ENCODE measurements around the gene RIPPLY1. TPM values are rescaled to one million over a fixed set of nuclear protein-coding genes. Genes with fewer than 3 reads are reported as not detected.
"Not testable (repeated sequence)": the region's sequence is repeated elsewhere in the genome, so short reads cannot be mapped to it uniquely, and the experiment has no call there.

Gene RIPPLY1
- total RNA-seq, 3 donors from 2014 or later = not detected

DNA sequence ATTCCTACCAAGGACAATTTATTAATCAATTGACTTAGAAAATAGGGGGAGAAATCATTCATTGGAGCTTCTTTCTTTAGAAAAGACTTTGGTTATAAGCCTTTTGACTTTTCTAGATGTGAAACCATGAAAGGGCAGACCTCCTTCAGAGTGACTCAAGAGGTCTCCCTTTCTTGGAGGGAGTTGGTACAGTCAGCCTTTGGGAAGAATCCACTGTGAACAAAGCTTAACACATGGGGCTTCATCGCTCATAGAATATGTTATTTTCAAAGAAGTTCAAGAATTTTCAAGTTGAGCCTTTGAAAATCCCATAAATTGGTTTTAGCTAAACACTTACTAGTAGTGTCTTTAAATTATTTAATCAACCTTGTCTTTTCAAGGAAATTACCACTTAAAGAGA lies 28.0 kb downstream of the RIPPLY1 start:
- Histone ChIP-seq H3K9me3 (no peaks in the 10 kb centered on the region), H3K36me3 (ENCODE audit: low read depth) (no peaks in the 10 kb centered on the region), H3K4me1 (ENCODE audit: low read depth) (no peaks in the 10 kb centered on the region), H3K4me3 (no peak overlapping the region)
- intact Hi-C loops (cut with DNase I, micrococcal nuclease) = no loop called here
- ATAC-seq (no peak), DNase-seq (no peak)
- TF ChIP-seq, protein P1, sequence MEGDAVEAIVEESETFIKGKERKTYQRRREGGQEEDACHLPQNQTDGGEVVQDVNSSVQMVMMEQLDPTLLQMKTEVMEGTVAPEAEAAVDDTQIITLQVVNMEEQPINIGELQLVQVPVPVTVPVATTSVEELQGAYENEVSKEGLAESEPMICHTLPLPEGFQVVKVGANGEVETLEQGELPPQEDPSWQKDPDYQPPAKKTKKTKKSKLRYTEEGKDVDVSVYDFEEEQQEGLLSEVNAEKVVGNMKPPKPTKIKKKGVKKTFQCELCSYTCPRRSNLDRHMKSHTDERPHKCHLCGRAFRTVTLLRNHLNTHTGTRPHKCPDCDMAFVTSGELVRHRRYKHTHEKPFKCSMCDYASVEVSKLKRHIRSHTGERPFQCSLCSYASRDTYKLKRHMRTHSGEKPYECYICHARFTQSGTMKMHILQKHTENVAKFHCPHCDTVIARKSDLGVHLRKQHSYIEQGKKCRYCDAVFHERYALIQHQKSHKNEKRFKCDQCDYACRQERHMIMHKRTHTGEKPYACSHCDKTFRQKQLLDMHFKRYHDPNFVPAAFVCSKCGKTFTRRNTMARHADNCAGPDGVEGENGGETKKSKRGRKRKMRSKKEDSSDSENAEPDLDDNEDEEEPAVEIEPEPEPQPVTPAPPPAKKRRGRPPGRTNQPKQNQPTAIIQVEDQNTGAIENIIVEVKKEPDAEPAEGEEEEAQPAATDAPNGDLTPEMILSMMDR (IDR thresholded peaks at IDR 0.05) = no peak

DNA sequence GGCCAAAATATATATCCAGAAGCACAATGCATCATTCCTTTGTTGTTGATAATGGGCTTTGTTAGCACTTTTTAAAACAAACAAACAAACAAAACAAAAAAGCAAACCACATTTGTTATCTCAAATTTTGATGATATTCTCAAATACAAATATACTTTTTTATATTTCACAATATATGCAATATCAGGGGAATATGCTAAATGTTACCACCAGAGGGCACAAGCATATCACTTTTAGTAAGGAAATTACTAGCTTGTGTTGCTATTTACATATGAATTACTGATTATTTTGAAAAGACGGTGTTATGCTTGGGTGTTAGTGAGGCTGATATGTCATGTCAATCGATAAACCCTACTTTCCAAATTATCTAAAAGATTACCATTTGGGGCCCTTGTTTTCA lies 29.1 kb downstream of the RIPPLY1 start:
- Histone ChIP-seq H3K9me3 (no peaks in the 10 kb centered on the region), H3K4me3 (no peak overlapping the region), H3K4me1 (ENCODE audit: low read depth) (no peaks in the 10 kb centered on the region), H3K36me3 (ENCODE audit: low read depth) (no peaks in the 10 kb centered on the region)
- intact Hi-C loops (cut with DNase I, micrococcal nuclease) = no loop called here
- peak in 1 of 3 donors; percentile 9 for DNase-seq
- no peak for ATAC-seq
- TF ChIP-seq, protein P1 (IDR thresholded peaks at IDR 0.05) = no peak

DNA sequence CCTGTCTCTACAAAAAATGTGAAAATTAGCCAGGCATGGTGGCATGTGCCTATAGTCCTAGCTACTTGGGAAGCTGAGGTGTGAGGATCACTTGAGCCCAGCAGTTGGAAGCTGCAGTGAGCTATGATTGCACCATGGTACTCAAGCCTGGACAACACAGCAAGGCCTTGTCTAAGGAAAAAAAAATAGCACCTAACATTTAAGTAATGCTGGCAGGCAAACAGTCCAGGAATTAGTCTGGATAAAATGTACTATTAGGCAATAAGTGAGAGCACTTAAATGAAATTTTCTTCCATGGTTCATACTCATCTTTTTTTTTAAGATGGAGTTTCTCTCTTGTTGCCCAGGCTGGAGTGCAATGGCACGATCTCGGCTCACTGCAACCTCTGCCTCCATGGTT lies 30.3 kb downstream of the RIPPLY1 start:
- intact Hi-C loops (cut with DNase I, micrococcal nuclease); H3K9me3 ChIP-seq; DNase-seq; H3K4me3 ChIP-seq; H3K36me3 ChIP-seq (ENCODE audit: low read depth); ATAC-seq; H3K4me1 ChIP-seq (ENCODE audit: low read depth): not testable (repeated sequence)

DNA sequence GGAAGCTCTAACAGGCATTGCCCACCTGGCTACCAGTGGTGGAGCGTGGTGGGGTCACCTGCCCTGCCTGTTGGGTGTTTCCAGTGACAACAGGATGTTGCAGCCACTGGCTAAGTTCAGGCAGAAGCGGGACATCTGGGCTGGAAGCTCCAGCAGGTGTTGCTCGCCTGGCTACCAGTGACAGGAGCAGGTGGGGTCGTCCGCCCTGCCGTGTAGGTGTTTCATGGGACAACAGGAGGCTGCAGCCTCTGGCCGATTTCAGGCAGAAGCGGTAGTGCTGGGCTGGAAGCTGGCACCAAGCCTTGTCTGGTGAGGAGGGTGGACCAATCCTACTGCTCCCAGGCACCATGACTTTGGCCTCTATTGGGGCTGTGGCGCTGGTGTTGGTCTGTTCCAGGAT lies 39.4 kb downstream of the RIPPLY1 start:
- Histone ChIP-seq H3K9me3 (no peaks in the 10 kb centered on the region), H3K4me3 (no peak overlapping the region), H3K4me1 (ENCODE audit: low read depth) (no peaks in the 10 kb centered on the region), H3K36me3 (ENCODE audit: low read depth) (no peaks in the 10 kb centered on the region)
- no peak for ATAC-seq
- TF ChIP-seq, protein P1 (IDR thresholded peaks at IDR 0.05) = no peak
- DNase-seq = no peak
- intact Hi-C loops (cut with DNase I, micrococcal nuclease) = no loop called here

DNA sequence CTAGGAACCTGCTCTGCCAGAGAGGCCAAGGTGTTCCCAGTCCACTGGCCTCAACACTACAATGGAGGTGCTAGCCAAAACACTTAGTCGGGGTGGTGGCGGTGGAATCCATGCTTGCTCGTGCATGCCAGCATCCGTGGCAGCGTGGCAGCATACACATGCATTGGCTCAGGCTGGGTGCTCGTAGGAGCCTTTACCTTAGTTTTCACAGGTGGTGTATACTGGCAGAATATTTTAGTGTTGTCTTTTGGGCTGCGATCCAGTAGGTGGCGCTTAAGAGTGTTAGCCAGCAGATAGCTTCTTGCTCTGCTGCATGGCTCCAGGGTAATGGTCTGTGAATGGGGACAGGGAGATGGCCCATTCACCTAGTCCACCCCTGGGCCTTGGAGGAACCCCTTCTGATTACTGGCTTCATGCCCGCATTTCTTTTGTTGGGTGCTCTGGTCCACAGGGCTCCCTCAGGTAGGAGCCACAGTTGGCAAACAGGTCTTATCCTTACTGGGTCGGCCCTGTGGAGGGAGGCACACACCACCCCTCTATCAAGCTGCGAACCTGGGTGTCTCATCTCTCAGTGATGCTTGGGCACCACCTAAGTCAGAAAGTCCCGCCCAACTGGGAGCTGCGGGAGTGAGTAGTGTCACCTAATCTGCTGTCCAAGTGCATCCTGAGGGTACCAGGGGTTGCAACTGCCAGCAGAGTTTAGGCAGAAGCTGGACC lies 40.0 kb downstream of the RIPPLY1 start:
- intact Hi-C loops (cut with DNase I, micrococcal nuclease) = no loop called here
- DNase-seq (peak in 2 of 3 donors; percentile 14 to 38), ATAC-seq (peak; percentile 59)
- Histone ChIP-seq H3K36me3 (ENCODE audit: low read depth) (no peaks in the 10 kb centered on the region), H3K4me3 (no peak overlapping the region), H3K4me1 (ENCODE audit: low read depth) (no peaks in the 10 kb centered on the region), H3K9me3 (no peaks in the 10 kb centered on the region)
- TF ChIP-seq, protein P1 (IDR thresholded peaks at IDR 0.05) = no peak

Other genes starting within 250 kb of the RIPPLY1 start
- gene RNF128, start 176.6 kb downstream of the RIPPLY1 start, total RNA-seq = 10 to 100 TPM; 13.5 to 51.5 (median 25.5) TPM
- gene TBC1D8B, start 100.7 kb downstream of the RIPPLY1 start, total RNA-seq = 10 to 100 TPM; 10.3 to 14.3 (median 11.5) TPM
- under 1 TPM; 0.09 to 0.70 (median 0.22) TPM for gene CLDN2, start 17.1 kb upstream of the RIPPLY1 start, total RNA-seq
- gene MORC4, start 96.9 kb upstream of the RIPPLY1 start, total RNA-seq = 1 to 10 TPM; 7.6 to 9.7 (median 8.0) TPM
- 10 to 100 TPM; 15.6 to 26.4 (median 20.7) TPM for gene RBM41, start 215.5 kb upstream of the RIPPLY1 start, total RNA-seq

Measured in mucosa of descending colon (tissue), 3 donors.